IMR-90 (cell line): ENCODE results near the gene ANP32A.

Source experiments
- CEBPB ChIP-seq: IDR thresholded peaks from 2 replicates; pipeline ENCODE4 v1.6.1; 2012; ENCODE audit warnings: low read depth, low read length, improper control_type of control experiment
- CTCF ChIP-seq: conservative IDR thresholded peaks from 2 replicates; pipeline ENCODE4 v1.5.1; 2012; ENCODE audit warnings: mild to moderate bottlenecking, low read depth, low read length, improper control_type of control experiment
- POLR2A ChIP-seq: IDR thresholded peaks from 2 replicates; pipeline ENCODE4 v1.6.1; 2012; ENCODE audit warnings: mild to moderate bottlenecking, low read depth, low read length
- USF2 ChIP-seq: fragments of 150-350 bp; IDR thresholded peaks from 2 replicates; pipeline ENCODE4 v1.6.1; 2017; ENCODE audit warnings: mild to moderate bottlenecking, antibody characterized with exemption, low read length, low read depth

- TF ChIP-seq CTCF (no peak), USF2 (no peak), POLR2A (no peak), CEBPB (no peak)
Observed at GRCh38 chr15:68788264-68788624, 32.5 kb downstream of the ANP32A start.
